NB4 (cell line): ENCODE data around the gene CCDC92.

ENCODE experiments used
- CTCF ChIP-seq: IDR thresholded peaks from one replicate; pipeline ENCODE4 v1.5.1; 2012; ENCODE audit warnings: low read depth, low read length
- MAX ChIP-seq: IDR thresholded peaks from 2 replicates; pipeline ENCODE4 v1.6.1; 2011; ENCODE audit warnings: low read depth, low read length
- MYC ChIP-seq: IDR thresholded peaks from 2 replicates; pipeline ENCODE4 v1.6.1; 2011; ENCODE audit warnings: low read depth, low read length
- POLR2A ChIP-seq: IDR thresholded peaks from 2 replicates; pipeline ENCODE4 v1.6.1; 2011; ENCODE audit warnings: mild to moderate bottlenecking; ENCODE audit not compliant: insufficient read length; ENCODE audit errors: extremely low read depth

- no peak for TF ChIP-seq CTCF
- no peak for TF ChIP-seq POLR2A
- TF ChIP-seq MYC, result no peak
- TF ChIP-seq MAX, result no peak
These were observed 86.4 kb downstream of the CCDC92 start for GRCh38 chr12:123886258-123886657.
